VCaP (cell line): ENCODE data around the gene ZHX3.

Experiments used
- H3K27ac ChIP-seq: fragments of 450-650 bp; 2 replicates; pipeline ENCODE4 v1.5.1; 2017
- CTCF ChIP-seq: fragments of 450-650 bp; conservative IDR thresholded peaks from 2 replicates; pipeline ENCODE4 v1.5.1; 2017; ENCODE audit warnings: mild to moderate bottlenecking, moderate library complexity

Gene ZHX3

GRCh38 chr20:41165001-41165882, 152.3 kb downstream of the ZHX3 start:
- no peak overlapping the region for H3K27ac ChIP-seq
- no peak for TF ChIP-seq CTCF

- H3K27ac ChIP-seq: no peak overlapping the region
- no peak for TF ChIP-seq CTCF
Observed at GRCh38 chr20:41163821-41164220, 153.7 kb downstream of the ZHX3 start.

GRCh38 chr20:41162396-41162795, 155.1 kb downstream of the ZHX3 start:
- no peak for TF ChIP-seq CTCF
- no peak overlapping the region for H3K27ac ChIP-seq

- no peak for TF ChIP-seq CTCF
- H3K27ac ChIP-seq: no peak overlapping the region
Observed at GRCh38 chr20:41161886-41162285, 155.6 kb downstream of the ZHX3 start.

- no peak for TF ChIP-seq CTCF
- no peak overlapping the region for H3K27ac ChIP-seq
Observed at GRCh38 chr20:41160686-41161085, 156.8 kb downstream of the ZHX3 start.

GRCh38 chr20:41159547-41159946, 158.0 kb downstream of the ZHX3 start:
- TF ChIP-seq CTCF: no peak
- no peak overlapping the region for H3K27ac ChIP-seq

- no peak overlapping the region for H3K27ac ChIP-seq
- TF ChIP-seq CTCF: no peak
Observed at GRCh38 chr20:41158082-41158625, 159.4 kb downstream of the ZHX3 start.
